ENCODE results near the gene VPS4A.
"Not testable (repeated sequence)": the region's sequence is repeated elsewhere in the genome, so short reads cannot be mapped to it uniquely, and the experiment has no call there.

Gene VPS4A

GRCh38 chr16:69360070-69360469, 48.9 kb downstream of the VPS4A start:
- not testable (repeated sequence) for H3K9me3 ChIP-seq (ENCODE audit: control insufficient read depth, low read length); H3K27me3 ChIP-seq (ENCODE audit: control insufficient read depth, insufficient read depth, low read length, poor library complexity, severe bottlenecking); H3K4me1 ChIP-seq (ENCODE audit: control insufficient read depth, insufficient read depth, low read length); H3K27ac ChIP-seq (ENCODE audit: insufficient read depth, low read depth, low read length, poor library complexity, severe bottlenecking); H3K4me3 ChIP-seq (ENCODE audit: insufficient read depth, low read depth, low read length)
- WGBS, 2 experiments: 94 to 95% methylated on average over 9 of the region's 9 CpGs
- H3K36me3 ChIP-seq (ENCODE audit: control insufficient read depth, insufficient read depth, low read length): peaks cover 11% of the 10 kb centered on the region

- Histone ChIP-seq H3K27me3 (ENCODE audit: control insufficient read depth, insufficient read depth, low read length, poor library complexity, severe bottlenecking) (no peaks in the 10 kb centered on the region), H3K9me3 (ENCODE audit: control insufficient read depth, low read length) (no peaks in the 10 kb centered on the region), H3K27ac (ENCODE audit: insufficient read depth, low read depth, low read length, poor library complexity, severe bottlenecking) (no peak overlapping the region), H3K4me3 (ENCODE audit: insufficient read depth, low read depth, low read length) (no peak overlapping the region), H3K36me3 (ENCODE audit: control insufficient read depth, insufficient read depth, low read length) (peaks cover 28% of the 10 kb centered on the region), H3K4me1 (ENCODE audit: control insufficient read depth, insufficient read depth, low read length) (no peaks in the 10 kb centered on the region)
- WGBS, 2 experiments: 93 to 97% methylated on average over 5 of the region's 5 CpGs
These were observed 52.1 kb downstream of the VPS4A start for GRCh38 chr16:69363281-69363717.

- no peaks in the 10 kb centered on the region for H3K9me3 ChIP-seq (ENCODE audit: control insufficient read depth, low read length)
- WGBS, 2 experiments: 88 to 95% methylated on average over 1 to 2 of the region's 2 CpGs
- peaks cover 31% of the 10 kb centered on the region for H3K36me3 ChIP-seq (ENCODE audit: control insufficient read depth, insufficient read depth, low read length)
These were observed 52.9 kb downstream of the VPS4A start for GRCh38 chr16:69364088-69364487.

GRCh38 chr16:69365901-69366300, 54.8 kb downstream of the VPS4A start:
- Histone ChIP-seq H3K27ac (ENCODE audit: insufficient read depth, low read depth, low read length, poor library complexity, severe bottlenecking) (no peak overlapping the region), H3K9me3 (ENCODE audit: control insufficient read depth, low read length) (no peaks in the 10 kb centered on the region), H3K4me1 (ENCODE audit: control insufficient read depth, insufficient read depth, low read length) (no peaks in the 10 kb centered on the region), H3K4me3 (ENCODE audit: insufficient read depth, low read depth, low read length) (no peak overlapping the region), H3K36me3 (ENCODE audit: control insufficient read depth, insufficient read depth, low read length) (peaks cover 46% of the 10 kb centered on the region), H3K27me3 (ENCODE audit: control insufficient read depth, insufficient read depth, low read length, poor library complexity, severe bottlenecking) (no peaks in the 10 kb centered on the region)
- WGBS, 2 experiments: 92 to 95% methylated on average over 2 of the region's 2 CpGs

More at GRCh38 chr16:69364088-69364487, 52.9 kb downstream of the VPS4A start:
- Histone ChIP-seq H3K4me3 (ENCODE audit: insufficient read depth, low read depth, low read length) (no peak overlapping the region), H3K27ac (ENCODE audit: insufficient read depth, low read depth, low read length, poor library complexity, severe bottlenecking) (no peak overlapping the region), H3K4me1 (ENCODE audit: control insufficient read depth, insufficient read depth, low read length) (no peaks in the 10 kb centered on the region), H3K27me3 (ENCODE audit: control insufficient read depth, insufficient read depth, low read length, poor library complexity, severe bottlenecking) (no peaks in the 10 kb centered on the region)

- no peak overlapping the region for H3K27ac ChIP-seq (ENCODE audit: insufficient read depth, low read depth, low read length, poor library complexity, severe bottlenecking)
- no peaks in the 10 kb centered on the region for H3K27me3 ChIP-seq (ENCODE audit: control insufficient read depth, insufficient read depth, low read length, poor library complexity, severe bottlenecking)
- no peaks in the 10 kb centered on the region for H3K4me1 ChIP-seq (ENCODE audit: control insufficient read depth, insufficient read depth, low read length)
- WGBS, 2 experiments: 96 to 99% methylated on average over 7 of the region's 7 CpGs
- H3K4me3 ChIP-seq (ENCODE audit: insufficient read depth, low read depth, low read length): no peak overlapping the region
- H3K36me3 ChIP-seq (ENCODE audit: control insufficient read depth, insufficient read depth, low read length): peaks cover 46% of the 10 kb centered on the region
- no peaks in the 10 kb centered on the region for H3K9me3 ChIP-seq (ENCODE audit: control insufficient read depth, low read length)
These were observed 55.3 kb downstream of the VPS4A start for GRCh38 chr16:69366431-69366830.

- Histone ChIP-seq H3K9me3 (ENCODE audit: control insufficient read depth, low read length) (no peaks in the 10 kb centered on the region), H3K4me3 (ENCODE audit: insufficient read depth, low read depth, low read length) (no peak overlapping the region), H3K27ac (ENCODE audit: insufficient read depth, low read depth, low read length, poor library complexity, severe bottlenecking) (no peak overlapping the region), H3K27me3 (ENCODE audit: control insufficient read depth, insufficient read depth, low read length, poor library complexity, severe bottlenecking) (no peaks in the 10 kb centered on the region), H3K4me1 (ENCODE audit: control insufficient read depth, insufficient read depth, low read length) (no peaks in the 10 kb centered on the region), H3K36me3 (ENCODE audit: control insufficient read depth, insufficient read depth, low read length) (peaks cover 52% of the 10 kb centered on the region)
- WGBS, 2 experiments: 94% methylated on average over 7 of the region's 7 CpGs
These were observed 56.8 kb downstream of the VPS4A start for GRCh38 chr16:69367980-69368379.

GRCh38 chr16:69368866-69369265, 57.7 kb downstream of the VPS4A start:
- no peaks in the 10 kb centered on the region for H3K4me1 ChIP-seq (ENCODE audit: control insufficient read depth, insufficient read depth, low read length)
- H3K4me3 ChIP-seq (ENCODE audit: insufficient read depth, low read depth, low read length): no peak overlapping the region
- H3K27me3 ChIP-seq (ENCODE audit: control insufficient read depth, insufficient read depth, low read length, poor library complexity, severe bottlenecking): no peaks in the 10 kb centered on the region
- H3K9me3 ChIP-seq (ENCODE audit: control insufficient read depth, low read length): no peaks in the 10 kb centered on the region
- H3K36me3 ChIP-seq (ENCODE audit: control insufficient read depth, insufficient read depth, low read length): peaks cover 56% of the 10 kb centered on the region
- WGBS, 2 experiments: 89 to 93% methylated on average over 3 to 4 of the region's 4 CpGs
- H3K27ac ChIP-seq (ENCODE audit: insufficient read depth, low read depth, low read length, poor library complexity, severe bottlenecking): no peak overlapping the region

- H3K36me3 ChIP-seq (ENCODE audit: control insufficient read depth, insufficient read depth, low read length): peaks cover 51% of the 10 kb centered on the region
- H3K4me3 ChIP-seq (ENCODE audit: insufficient read depth, low read depth, low read length): no peak overlapping the region
- H3K9me3 ChIP-seq (ENCODE audit: control insufficient read depth, low read length): no peaks in the 10 kb centered on the region
- no peak overlapping the region for H3K27ac ChIP-seq (ENCODE audit: insufficient read depth, low read depth, low read length, poor library complexity, severe bottlenecking)
- 98% methylated on average over 2 of the region's 2 CpGs for WGBS, 2 experiments
- H3K4me1 ChIP-seq (ENCODE audit: control insufficient read depth, insufficient read depth, low read length): no peaks in the 10 kb centered on the region
- H3K27me3 ChIP-seq (ENCODE audit: control insufficient read depth, insufficient read depth, low read length, poor library complexity, severe bottlenecking): no peaks in the 10 kb centered on the region
These were observed 60.4 kb downstream of the VPS4A start for GRCh38 chr16:69371564-69371963.

GRCh38 chr16:69373019-69373418, 61.9 kb downstream of the VPS4A start:
- H3K4me1 ChIP-seq (ENCODE audit: control insufficient read depth, insufficient read depth, low read length): no peaks in the 10 kb centered on the region
- H3K9me3 ChIP-seq (ENCODE audit: control insufficient read depth, low read length): no peaks in the 10 kb centered on the region
- H3K36me3 ChIP-seq (ENCODE audit: control insufficient read depth, insufficient read depth, low read length): peaks cover 38% of the 10 kb centered on the region
- WGBS, 2 experiments: 93 to 100% methylated on average over 1 of the region's 1 CpG
- H3K27ac ChIP-seq (ENCODE audit: insufficient read depth, low read depth, low read length, poor library complexity, severe bottlenecking): no peak overlapping the region
- no peaks in the 10 kb centered on the region for H3K27me3 ChIP-seq (ENCODE audit: control insufficient read depth, insufficient read depth, low read length, poor library complexity, severe bottlenecking)
- H3K4me3 ChIP-seq (ENCODE audit: insufficient read depth, low read depth, low read length): no peak overlapping the region

All from ectodermal cell (in vitro differentiated cells).